ENCODE measurements around the gene GBP4. TPM values are rescaled to one million over a fixed set of nuclear protein-coding genes. Genes with fewer than 3 reads are reported as not detected.

Gene GBP4
- total and polyA plus RNA-seq, 2 of the 4 experiments (the other 2 are of a cell fraction) = not detected

DNA sequence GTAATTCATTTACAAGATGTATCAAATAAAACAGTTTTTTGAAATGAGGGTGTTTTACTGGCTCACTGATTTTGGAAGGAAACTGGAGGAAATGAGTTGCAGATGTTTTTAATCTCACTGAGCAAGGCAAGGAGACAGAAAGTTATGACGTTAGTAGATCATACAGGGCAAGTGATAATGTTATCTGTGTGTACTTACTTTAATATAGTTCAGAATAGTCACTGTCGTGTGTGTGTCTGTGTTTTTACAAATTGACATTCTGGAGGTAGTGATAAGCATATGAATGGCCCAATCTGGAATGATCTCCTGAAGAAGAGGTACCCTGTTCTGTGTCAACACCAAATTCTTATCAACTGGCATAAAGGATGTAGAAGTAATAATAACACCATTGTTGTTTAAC, 1.9 kb upstream of the GBP4 start:
- in situ Hi-C loops (cut with MboI; ENCODE audit: low sequenced_read_pairs) = no loop called here
- DNase-seq = no peak

More for the DNA sequence above, 1.9 kb upstream of the GBP4 start:
- no CpG with 5 or more reads among the region's 2 CpGs for WGBS, 2 experiments (ENCODE audit: extremely low coverage in 2 of 2, insufficient read length in 1 of 2)
- Histone ChIP-seq H4K5ac (ENCODE audit: low read depth, low read length) (no peak overlapping the region), H4K20me1 (ENCODE audit: insufficient read depth, low read length) (no peaks in the 10 kb centered on the region), H4K8ac (ENCODE audit: low read depth in 2 of 2, low read length in 2 of 2) (no peak overlapping the region), H2BK15ac (ENCODE audit: low read depth, low read length) (no peak overlapping the region), H3K4ac (ENCODE audit: low read depth, low read length) (no peak overlapping the region), H3K56ac (ENCODE audit: extremely low read depth, insufficient read depth, low read length) (no peak overlapping the region), H2BK20ac (ENCODE audit: low read depth, low read length) (no peak overlapping the region), H2BK5ac (ENCODE audit: low read depth, low read length, poor library complexity, severe bottlenecking) (no peak overlapping the region), H2AK9ac (replicated peaks; ENCODE audit: low read depth, low read length, poor library complexity) (no peak overlapping the region), H2BK120ac (ENCODE audit: low read depth, low read length) (no peak overlapping the region), H3K27me3 (ENCODE audit: control insufficient read depth, insufficient read depth, low read length) (peaks cover 3% of the 10 kb centered on the region; the same call in 1 of the 2 replicates), H3K4me1 (ENCODE audit: control insufficient read depth, insufficient read depth, low read length) (no peaks in the 10 kb centered on the region), H4K91ac (ENCODE audit: insufficient read depth, low read depth, low read length) (no peak overlapping the region), H3K9ac (ENCODE audit: low read depth, low read length) (no peak overlapping the region), H3K9me1 (ENCODE audit: insufficient read depth, low read length) (no peaks in the 10 kb centered on the region), H3K4me2 (ENCODE audit: low read depth, low read length) (no peak overlapping the region), H2AFZ (replicated peaks; ENCODE audit: low read length, poor library complexity) (no peak overlapping the region), H3K23ac (ENCODE audit: low read depth, low read length) (no peak overlapping the region), H3K18ac (ENCODE audit: low read depth, low read length) (no peak overlapping the region), H3K79me1 (ENCODE audit: low read depth in 1 of 2, low read length in 2 of 2) (no peaks in the 10 kb centered on the region), H3K36me3 (ENCODE audit: control insufficient read depth, insufficient read depth, low read length) (no peaks in the 10 kb centered on the region), H2AK5ac (ENCODE audit: low read depth, low read length) (no peak overlapping the region), H3K14ac (replicated peaks; ENCODE audit: low read depth, low read length) (no peak overlapping the region), H3K27ac (ENCODE audit: insufficient read depth, low read length) (no peak overlapping the region), H3K9me3 (ENCODE audit: control insufficient read depth, insufficient read depth, low read length) (peaks cover 3% of the 10 kb centered on the region; the same call in 1 of the 2 replicates), H3K4me3 (ENCODE audit: insufficient read depth, low read depth, low read length) (no peak overlapping the region)
- CTCF ChIA-PET = no interaction called here
- dilution Hi-C loops (cut with HindIII; ENCODE audit: low sequenced_read_pairs, unreplicated experiment) = no loop called here
- no peak for TF ChIP-seq SMC3 (IDR thresholded peaks at IDR 0.05; ENCODE audit: low read depth, low read length)
- TF ChIP-seq RFX5 (IDR thresholded peaks at IDR 0.05; ENCODE audit: low read depth, low read length) = no peak
- no peak for TF ChIP-seq NFE2L2 (IDR thresholded peaks at IDR 0.05; ENCODE audit: low read depth, low read length)
- no peak for TF ChIP-seq RAD21 (IDR thresholded peaks at IDR 0.05; ENCODE audit: low read length)
- TF ChIP-seq CHD1 (IDR thresholded peaks at IDR 0.05; ENCODE audit: low read depth, low read length) = no peak
- POLR2A ChIA-PET (ENCODE audit: unreplicated experiment) = no interaction called here
- no TSS peak for BruUV-seq (replicated peaks)
- intact Hi-C loops (cut with micrococcal nuclease) = no loop called here
- ATAC-seq (ENCODE audit: low read depth) = no peak
